Gastroesophageal sphincter (tissue), 3 donors: ENCODE measurements around the gene TMEM134.

Experiments
- EP300 ChIP-seq: sonication (generic); formaldehyde crosslinking; IDR thresholded peaks from one replicate; pipeline ENCODE4 v1.6.1; 2017; ENCODE audit warnings: antibody characterized with exemption, mild to moderate bottlenecking
- POLR2AphosphoS5 ChIP-seq: sonication (generic); formaldehyde crosslinking; IDR thresholded peaks from one replicate; pipeline ENCODE4 v1.6.1; 2017; ENCODE audit warnings: antibody characterized with exemption
- TF ChIP-seq, protein P1 (sequence below), 4 experiments: fragments of 200-600 bp in 2 of 4; fragments of 450-650 bp in 2 of 4; sonication (generic) in 1 of 4; IDR thresholded peaks; one replicate each; pipeline ENCODE4 v1.5.1; 2017 to 2019; ENCODE audit warnings: antibody characterized with exemption in 4 of 4, mild to moderate bottlenecking in 2 of 4, moderate library complexity in 2 of 4

DNA sequence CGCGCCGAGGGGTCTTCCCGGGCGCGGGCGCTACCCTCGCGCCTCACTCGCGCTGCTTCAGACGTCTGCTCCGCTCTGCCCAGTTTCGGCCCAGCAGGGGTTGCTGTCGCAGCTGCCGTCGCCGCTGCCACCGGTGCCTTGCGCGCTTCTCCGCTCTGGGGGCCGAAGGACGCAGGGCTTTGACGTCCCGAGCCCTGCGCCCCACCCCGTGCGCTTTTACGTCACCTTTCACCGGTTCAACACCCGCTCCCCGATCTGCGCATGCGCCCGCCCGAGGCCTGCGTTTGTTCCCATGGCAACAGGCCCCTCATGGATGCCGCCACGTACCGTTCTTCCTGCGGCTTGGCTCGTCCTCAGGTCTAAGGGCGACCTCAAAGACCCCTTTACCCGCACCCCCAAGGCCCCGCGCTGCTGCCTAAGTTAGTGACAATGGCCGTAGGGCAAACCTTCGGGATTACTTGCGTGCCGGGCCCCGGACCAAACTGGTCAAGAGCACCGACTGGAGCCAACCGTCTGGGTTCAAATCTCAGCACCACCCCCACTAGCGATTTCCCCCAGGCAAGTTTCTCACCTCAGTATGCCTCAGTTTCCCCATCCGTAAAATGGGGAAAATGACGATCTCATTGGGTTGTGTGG is 39.6 kb upstream of the TMEM134 start:
- peak; percentile 79 for TF ChIP-seq POLR2AphosphoS5
- TF ChIP-seq, protein P1, sequence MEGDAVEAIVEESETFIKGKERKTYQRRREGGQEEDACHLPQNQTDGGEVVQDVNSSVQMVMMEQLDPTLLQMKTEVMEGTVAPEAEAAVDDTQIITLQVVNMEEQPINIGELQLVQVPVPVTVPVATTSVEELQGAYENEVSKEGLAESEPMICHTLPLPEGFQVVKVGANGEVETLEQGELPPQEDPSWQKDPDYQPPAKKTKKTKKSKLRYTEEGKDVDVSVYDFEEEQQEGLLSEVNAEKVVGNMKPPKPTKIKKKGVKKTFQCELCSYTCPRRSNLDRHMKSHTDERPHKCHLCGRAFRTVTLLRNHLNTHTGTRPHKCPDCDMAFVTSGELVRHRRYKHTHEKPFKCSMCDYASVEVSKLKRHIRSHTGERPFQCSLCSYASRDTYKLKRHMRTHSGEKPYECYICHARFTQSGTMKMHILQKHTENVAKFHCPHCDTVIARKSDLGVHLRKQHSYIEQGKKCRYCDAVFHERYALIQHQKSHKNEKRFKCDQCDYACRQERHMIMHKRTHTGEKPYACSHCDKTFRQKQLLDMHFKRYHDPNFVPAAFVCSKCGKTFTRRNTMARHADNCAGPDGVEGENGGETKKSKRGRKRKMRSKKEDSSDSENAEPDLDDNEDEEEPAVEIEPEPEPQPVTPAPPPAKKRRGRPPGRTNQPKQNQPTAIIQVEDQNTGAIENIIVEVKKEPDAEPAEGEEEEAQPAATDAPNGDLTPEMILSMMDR (IDR thresholded peaks at IDR 0.05): no peak
- no peak for TF ChIP-seq EP300
